GM15510 (cell line): Measurements from ENCODE around the gene SYDE1.

Experiments used
- POLR2A ChIP-seq: IDR thresholded peaks from 3 replicates; pipeline ENCODE4 v1.6.1; 2011; ENCODE audit warnings: borderline replicate concordance; ENCODE audit not compliant: insufficient read length; ENCODE audit errors: extremely low read depth

SYDE1 gene

DNA sequence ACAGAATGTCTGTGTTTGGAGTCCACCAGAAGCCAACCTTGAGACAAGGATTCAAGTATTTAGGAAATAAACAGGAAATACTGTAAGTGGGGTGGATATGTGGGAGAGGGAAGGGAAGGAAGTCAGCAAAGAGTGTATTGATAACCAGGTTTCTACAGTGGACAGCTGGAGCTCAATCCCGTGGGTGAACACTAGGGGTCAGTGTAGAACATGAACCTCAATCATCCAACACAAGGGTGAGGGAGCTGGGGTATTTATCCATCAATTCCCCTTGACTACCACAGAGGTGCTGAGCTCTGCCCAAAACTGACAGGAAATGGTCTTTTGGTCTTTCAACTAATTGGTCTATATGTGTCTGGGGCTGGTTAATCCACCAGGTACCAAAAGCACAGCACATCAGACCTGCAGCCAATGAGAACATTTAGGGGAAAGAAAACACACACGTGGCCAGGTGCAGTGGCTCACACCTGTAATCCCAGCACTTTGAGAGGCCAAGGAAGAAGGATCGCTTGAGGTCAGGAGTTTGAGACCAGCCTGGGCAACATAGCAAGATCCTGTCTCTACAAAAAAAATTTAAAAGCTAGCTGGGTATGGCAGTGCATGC is 5.6 kb upstream of the SYDE1 start:
- no peak for TF ChIP-seq POLR2A

DNA sequence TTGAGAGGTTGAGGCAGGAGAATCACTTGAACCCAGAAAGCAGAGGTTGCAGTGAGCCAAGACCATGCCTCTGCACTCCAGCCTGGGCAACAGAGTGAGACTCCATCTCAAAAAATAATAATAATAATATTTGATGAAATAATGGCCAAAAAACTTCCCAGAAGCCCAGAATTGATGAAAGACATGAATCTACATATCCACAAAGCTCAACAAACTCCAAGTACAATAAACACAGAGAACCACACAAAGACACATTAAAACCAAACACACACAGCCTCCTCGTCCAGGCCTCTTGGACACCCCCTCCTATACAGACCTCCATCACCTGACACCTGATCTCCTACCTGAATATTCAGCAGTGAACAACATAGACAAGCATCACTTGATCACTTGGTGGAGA is 3.2 kb upstream of the SYDE1 start:
- no peak for TF ChIP-seq POLR2A

DNA sequence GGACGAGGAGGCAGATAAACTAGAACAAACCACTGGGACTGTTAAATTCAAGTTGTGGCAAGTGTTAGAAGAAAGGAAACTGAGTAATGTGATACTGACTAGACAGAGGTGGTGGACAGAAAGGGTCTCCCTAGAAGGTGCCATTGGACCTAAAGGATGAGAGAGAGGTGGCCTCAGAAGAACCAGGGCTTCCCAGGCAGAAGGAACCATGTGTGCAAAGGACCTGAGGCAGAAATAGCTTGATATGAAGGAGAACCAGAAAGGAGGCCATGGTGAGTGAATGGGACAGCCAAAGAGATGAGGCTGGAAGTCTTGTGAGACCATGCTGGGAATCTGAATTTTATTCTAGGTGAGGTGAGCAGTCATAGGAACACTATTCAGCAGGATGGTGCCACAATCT is 2.8 kb upstream of the SYDE1 start:
- TF ChIP-seq POLR2A: no peak

DNA sequence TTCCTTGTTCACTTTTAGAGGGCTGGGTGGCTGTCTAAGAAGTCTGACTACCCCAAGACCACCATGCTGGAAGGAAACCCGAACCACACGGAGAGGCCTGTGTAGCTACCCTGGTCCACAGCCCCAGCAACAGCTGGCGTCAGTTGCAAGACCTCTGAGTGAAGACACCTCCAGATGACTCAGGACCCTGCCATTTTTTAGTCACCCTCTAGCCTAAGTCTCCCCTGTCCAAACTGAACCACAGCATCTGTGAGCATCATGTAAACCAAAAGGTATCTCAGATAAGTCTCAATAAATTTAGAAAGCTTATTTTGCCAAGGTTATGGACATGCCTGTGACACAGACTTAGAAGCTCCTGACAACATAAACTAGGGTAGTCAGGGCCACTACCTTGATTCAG is 2.2 kb upstream of the SYDE1 start:
- TF ChIP-seq POLR2A: no peak

DNA sequence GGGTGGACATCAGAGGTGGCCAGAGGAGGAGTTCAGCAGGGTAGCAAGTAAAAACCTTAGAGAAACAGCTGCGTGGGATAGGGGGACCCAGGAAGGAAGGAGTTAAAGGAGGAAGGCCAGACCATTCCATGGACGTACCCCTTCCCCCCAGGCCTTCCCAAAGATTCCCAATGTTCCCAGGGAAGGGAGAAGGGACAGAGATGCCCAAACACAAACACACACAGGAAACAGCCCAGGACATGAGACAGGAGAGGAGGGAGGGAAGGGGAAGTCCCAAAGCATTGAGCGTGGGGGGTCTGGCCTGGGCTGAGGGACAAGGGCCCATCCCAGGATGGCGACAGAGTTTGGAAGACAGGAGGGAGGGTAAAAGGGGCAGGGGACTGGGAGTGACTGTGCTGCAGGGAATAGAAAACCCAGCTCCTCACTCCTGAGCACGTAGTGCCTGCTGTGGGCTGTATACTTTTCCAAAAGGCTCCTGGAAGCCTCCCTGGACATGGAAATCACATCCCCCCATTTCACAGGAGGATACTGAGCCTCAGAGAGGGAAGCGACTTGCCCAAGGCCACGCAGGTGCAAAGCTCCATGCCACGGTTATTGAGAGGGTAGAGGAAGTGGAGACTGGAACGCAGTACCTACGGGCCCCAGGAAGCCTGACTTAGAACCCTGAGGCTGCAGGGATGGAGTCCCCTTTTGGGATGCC is 1.1 kb downstream of the SYDE1 start:
- TF ChIP-seq POLR2A: no peak

DNA sequence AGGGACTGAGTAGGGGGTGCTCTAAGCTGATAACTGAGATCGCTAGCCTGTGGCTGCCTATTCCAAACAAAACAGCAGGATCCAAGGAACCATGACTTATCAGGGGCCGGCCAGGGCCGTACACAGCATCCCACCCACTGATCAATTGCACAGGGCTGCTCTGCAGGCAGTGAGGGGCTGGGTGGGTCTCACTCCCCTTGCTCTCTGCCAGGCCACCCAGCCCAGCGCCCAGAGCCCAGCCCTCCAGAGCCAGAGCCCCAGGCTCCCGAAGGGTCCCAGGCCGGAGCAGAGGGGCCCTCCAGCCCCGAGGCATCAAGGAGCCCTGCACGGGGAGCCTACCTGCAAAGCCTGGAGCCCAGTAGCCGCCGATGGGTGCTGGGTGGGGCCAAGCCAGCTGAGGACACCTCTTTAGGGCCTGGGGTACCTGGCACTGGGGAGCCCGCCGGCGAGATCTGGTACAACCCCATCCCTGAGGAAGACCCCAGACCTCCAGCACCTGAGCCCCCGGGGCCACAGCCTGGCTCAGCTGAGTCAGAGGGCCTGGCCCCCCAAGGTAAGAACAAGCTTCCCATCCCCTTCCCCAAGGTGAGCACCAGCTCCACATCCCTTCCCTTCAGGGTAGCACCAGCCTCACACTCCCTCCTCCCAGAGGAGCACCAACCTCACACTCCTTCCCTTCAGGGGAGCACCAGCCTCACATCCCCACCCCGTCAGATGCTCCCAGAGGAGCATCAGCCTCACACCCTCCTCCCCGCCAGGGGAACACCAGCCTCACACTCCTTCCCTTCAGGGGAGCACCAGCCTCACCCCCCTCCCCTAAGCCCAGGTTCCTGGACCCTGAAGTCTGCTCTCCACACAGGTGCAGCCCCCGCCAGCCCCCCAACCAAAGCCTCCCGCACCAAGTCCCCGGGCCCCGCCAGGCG is 1.9 kb downstream of the SYDE1 start:
- no peak for TF ChIP-seq POLR2A

DNA sequence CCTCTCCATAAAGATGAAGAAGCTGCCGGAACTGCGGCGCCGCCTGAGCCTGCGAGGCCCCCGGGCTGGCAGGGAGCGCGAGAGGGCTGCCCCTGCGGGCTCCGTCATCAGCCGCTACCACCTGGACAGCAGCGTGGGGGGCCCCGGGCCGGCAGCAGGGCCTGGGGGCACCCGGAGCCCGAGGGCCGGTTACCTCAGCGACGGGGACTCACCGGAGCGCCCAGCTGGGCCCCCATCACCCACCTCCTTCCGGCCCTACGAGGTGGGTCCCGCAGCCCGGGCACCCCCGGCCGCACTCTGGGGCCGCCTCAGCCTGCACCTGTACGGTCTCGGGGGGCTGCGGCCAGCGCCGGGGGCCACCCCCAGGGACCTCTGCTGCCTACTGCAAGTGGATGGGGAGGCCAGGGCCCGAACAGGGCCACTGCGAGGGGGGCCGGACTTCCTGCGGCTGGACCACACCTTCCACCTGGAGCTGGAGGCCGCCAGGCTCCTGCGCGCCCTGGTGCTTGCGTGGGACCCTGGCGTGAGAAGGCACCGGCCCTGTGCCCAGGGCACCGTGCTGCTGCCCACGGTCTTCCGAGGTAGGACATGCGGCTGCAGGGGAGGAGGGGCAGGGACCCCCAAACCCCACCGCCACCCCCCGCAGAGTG is 2.7 kb downstream of the SYDE1 start:
- TF ChIP-seq POLR2A: no peak

DNA sequence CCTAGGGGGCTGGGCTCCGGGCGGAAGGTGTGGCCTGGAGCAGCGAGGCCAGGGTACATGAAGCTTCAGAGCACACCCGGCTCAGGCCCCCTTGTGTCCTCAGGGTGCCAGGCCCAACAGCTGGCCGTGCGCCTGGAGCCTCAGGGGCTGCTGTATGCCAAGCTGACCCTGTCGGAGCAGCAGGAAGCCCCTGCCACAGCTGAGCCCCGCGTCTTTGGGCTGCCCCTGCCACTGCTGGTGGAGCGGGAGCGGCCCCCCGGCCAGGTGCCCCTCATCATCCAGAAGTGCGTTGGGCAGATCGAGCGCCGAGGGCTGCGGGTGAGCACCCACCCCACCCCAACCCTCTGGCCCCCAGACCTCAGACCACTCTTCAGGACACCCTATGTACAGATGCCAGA is 3.2 kb downstream of the SYDE1 start:
- TF ChIP-seq POLR2A: no peak

DNA sequence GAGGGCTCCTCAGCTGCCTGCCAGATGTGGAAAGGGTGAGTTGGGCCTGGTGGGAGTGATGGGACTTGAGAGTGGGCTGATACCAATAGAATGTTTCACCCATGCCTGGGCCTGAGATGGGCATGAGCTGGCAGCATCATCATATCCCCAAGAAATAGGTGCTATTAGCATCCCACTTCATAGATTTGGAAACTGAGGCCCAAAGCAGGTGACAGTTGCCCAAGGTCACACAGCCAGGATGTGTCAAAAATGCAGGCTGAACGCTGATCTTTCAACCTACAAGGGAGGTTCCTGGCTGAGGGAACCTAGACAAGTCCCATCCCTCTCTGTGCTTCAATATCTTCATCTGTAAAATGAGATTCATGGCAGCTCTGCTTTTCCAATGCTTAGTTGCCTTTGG is 4.6 kb downstream of the SYDE1 start:
- no peak for TF ChIP-seq POLR2A

DNA sequence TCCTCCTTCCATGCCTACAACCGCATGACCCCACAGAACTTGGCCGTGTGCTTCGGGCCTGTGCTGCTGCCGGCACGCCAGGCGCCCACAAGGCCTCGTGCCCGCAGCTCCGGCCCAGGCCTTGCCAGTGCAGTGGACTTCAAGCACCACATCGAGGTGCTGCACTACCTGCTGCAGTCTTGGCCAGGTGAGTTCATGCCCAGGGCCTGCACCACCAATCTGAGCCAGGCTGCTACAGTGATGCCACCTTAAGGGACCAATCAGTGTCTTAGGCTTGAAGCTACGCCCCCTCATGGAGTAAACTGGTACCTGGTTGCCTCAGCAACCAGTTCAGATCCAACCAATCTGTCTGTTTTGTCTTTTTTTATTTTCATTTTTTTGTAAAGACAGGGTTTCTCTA is 5.2 kb downstream of the SYDE1 start:
- TF ChIP-seq POLR2A: no peak

DNA sequence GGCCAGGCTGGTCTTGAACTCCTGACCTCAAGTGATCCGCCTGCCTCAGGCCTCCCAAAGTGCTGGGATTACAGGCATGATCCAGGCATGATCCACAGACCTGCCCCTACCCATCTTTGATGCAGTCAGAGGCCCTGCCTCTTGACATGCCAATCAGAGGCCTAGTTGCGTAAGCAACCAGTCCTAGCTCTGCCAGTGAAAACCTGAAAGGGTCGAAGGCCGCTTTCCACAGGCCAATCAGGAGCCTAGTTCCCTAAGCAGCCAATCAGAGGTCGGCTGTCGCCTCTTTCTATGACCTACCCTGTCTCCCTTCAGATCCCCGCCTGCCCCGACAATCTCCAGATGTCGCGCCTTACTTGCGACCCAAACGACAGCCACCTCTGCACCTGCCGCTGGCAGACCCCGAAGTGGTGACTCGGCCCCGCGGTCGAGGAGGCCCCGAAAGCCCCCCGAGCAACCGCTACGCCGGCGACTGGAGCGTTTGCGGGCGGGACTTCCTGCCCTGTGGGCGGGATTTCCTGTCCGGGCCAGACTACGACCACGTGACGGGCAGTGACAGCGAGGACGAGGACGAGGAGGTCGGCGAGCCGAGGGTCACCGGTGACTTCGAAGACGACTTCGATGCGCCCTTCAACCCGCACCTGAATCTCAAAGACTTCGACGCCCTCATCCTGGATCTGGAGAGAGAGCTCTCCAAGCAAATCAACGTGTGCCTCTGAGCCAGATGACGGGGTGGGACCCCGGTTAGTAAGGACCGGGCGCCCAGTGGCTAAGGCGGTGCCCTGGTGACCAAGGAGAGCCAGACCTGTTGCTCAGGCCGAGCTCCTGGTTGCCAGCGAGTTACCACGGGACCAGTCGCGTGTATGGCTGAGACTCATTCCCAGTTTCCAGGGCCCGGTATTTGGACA is 6.3 kb downstream of the SYDE1 start:
- TF ChIP-seq POLR2A: no peak

DNA sequence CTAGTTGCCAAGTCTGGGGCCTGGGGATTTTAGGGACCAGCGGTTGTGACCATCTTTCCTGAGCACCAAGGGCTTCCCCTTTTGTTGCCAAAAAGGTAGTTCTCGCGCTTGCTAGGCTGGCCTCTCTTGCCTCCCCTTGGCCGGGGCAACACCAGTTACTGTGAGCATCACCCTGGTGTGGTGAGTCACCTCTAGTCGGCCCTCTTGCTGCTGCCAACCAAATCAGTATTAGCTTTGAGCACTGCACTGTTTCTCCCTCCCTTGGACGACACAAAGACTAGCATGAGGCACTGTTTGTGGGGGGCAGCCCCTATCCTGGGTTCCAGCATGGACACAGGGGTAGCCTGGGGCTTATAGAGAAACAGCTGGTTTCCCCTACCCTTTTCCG is 6.9 kb downstream of the SYDE1 start:
- TF ChIP-seq POLR2A: no peak

DNA sequence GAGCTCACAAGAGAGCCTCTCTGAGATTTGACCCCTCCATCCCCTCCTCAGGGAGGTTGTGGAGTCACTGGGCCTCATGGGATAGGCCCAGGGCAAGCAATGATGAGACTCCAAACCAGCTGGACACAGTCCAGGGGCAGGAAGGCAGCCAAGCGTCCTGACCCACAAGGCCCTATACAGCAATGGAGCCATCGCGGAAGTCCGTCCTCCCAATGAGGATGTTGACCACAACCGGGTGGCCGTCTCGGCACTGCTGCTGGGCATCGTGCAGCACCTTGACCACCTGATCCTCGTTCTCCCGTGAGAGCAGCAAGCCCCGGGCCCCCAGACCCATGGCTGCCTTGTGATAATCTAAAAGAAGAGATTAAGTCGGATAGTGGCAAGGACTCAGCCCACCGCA is 7.9 kb downstream of the SYDE1 start:
- TF ChIP-seq POLR2A: no peak
